Measurements from ENCODE around the gene METTL21C. TPM values are rescaled to one million over a fixed set of nuclear protein-coding genes. Genes with fewer than 3 reads are reported as not detected.

The METTL21C gene
- total RNA-seq, 1 donor from 2014 or later = not detected

- Mint-ChIP-seq H3K27ac (ENCODE audit: unreplicated experiment) (peak overlapping the region; percentile 87), H3K4me1 (ENCODE audit: unreplicated experiment) (peaks cover 82% of the 10 kb centered on the region), H3K36me3 (ENCODE audit: unreplicated experiment) (no peaks in the 10 kb centered on the region), H3K9me3 (ENCODE audit: unreplicated experiment) (no peaks in the 10 kb centered on the region), H3K27me3 (ENCODE audit: unreplicated experiment) (no peaks in the 10 kb centered on the region), H3K4me3 (ENCODE audit: unreplicated experiment) (peak overlapping the region; percentile 7)
- TF ChIP-seq CTCF (IDR thresholded peaks at IDR 0.05) = no peak
- no peak for DNase-seq (ENCODE audit: extremely low spot score, unreplicated experiment)
These were observed 8.8 kb upstream of the METTL21C start for GRCh38 chr13:102703726-102704035.

GRCh38 chr13:102702965-102703725 is 8.3 kb upstream of the METTL21C start:
- Mint-ChIP-seq H3K36me3 (ENCODE audit: unreplicated experiment) (no peaks in the 10 kb centered on the region), H3K27ac (ENCODE audit: unreplicated experiment) (peak overlapping the region; percentile 87), H3K4me3 (ENCODE audit: unreplicated experiment) (peak overlapping the region; percentile 20), H3K27me3 (ENCODE audit: unreplicated experiment) (no peaks in the 10 kb centered on the region), H3K9me3 (ENCODE audit: unreplicated experiment) (no peaks in the 10 kb centered on the region), H3K4me1 (ENCODE audit: unreplicated experiment) (peaks cover 83% of the 10 kb centered on the region)
- no peak for TF ChIP-seq CTCF (IDR thresholded peaks at IDR 0.05)
- DNase-seq (ENCODE audit: extremely low spot score, unreplicated experiment) = no peak

- no peak for DNase-seq (ENCODE audit: extremely low spot score, unreplicated experiment)
- TF ChIP-seq CTCF (IDR thresholded peaks at IDR 0.05) = no peak
- no peaks in the 10 kb centered on the region for H3K9me3 Mint-ChIP-seq (ENCODE audit: unreplicated experiment)
- no peaks in the 10 kb centered on the region for H3K36me3 Mint-ChIP-seq (ENCODE audit: unreplicated experiment)
- peaks cover 64% of the 10 kb centered on the region for H3K4me1 Mint-ChIP-seq (ENCODE audit: unreplicated experiment)
- no peaks in the 10 kb centered on the region for H3K27me3 Mint-ChIP-seq (ENCODE audit: unreplicated experiment)
- H3K4me3 Mint-ChIP-seq (ENCODE audit: unreplicated experiment) = no peak overlapping the region
- H3K27ac Mint-ChIP-seq (ENCODE audit: unreplicated experiment) = peak overlapping the region; percentile 93
These were observed 6.5 kb upstream of the METTL21C start for GRCh38 chr13:102701331-102701730.

- H3K27ac Mint-ChIP-seq (ENCODE audit: unreplicated experiment) = peak overlapping the region; percentile 93
- peaks cover 7% of the 10 kb centered on the region for H3K27me3 Mint-ChIP-seq (ENCODE audit: unreplicated experiment)
- DNase-seq (ENCODE audit: extremely low spot score, unreplicated experiment) = no peak
These were observed 5.5 kb upstream of the METTL21C start for GRCh38 chr13:102700088-102701031.

More at GRCh38 chr13:102700088-102701031, 5.5 kb upstream of the METTL21C start:
- H3K4me3 Mint-ChIP-seq (ENCODE audit: unreplicated experiment) = peak overlapping the region; percentile 2
- peaks cover 61% of the 10 kb centered on the region for H3K4me1 Mint-ChIP-seq (ENCODE audit: unreplicated experiment)
- H3K9me3 Mint-ChIP-seq (ENCODE audit: unreplicated experiment) = no peaks in the 10 kb centered on the region
- TF ChIP-seq CTCF (IDR thresholded peaks at IDR 0.05) = no peak
- H3K36me3 Mint-ChIP-seq (ENCODE audit: unreplicated experiment) = no peaks in the 10 kb centered on the region
